Esophagus (tissue), 2 donors: ENCODE data around the gene NGF. TPM values are rescaled to one million over a fixed set of nuclear protein-coding genes. Genes with fewer than 3 reads are reported as not detected.

Source experiments
- H3K27ac ChIP-seq, 2 donors: one replicate each; pipeline ENCODE4 v1.5.1; 2013; ENCODE audit warnings: low read depth in 2 of 2, mild to moderate bottlenecking in 2 of 2, inconsistent platforms in 1 of 2, low read length in 1 of 2, moderate library complexity in 1 of 2
- H3K27me3 ChIP-seq, 2 donors: one replicate each; pipeline ENCODE4 v1.6.1; 2013; ENCODE audit warnings: low read length in 2 of 2, control low read depth in 1 of 2, mild to moderate bottlenecking in 1 of 2; ENCODE audit not compliant: insufficient read depth in 2 of 2, control insufficient read depth in 1 of 2
- H3K36me3 ChIP-seq, 2 donors: one replicate each; pipeline ENCODE4 v1.6.1; 2013; ENCODE audit warnings: low read length in 1 of 2; ENCODE audit not compliant: control insufficient read depth in 2 of 2, insufficient read depth in 2 of 2
- H3K4me1 ChIP-seq, 2 donors: one replicate each; pipeline ENCODE4 v1.6.1; 2013; ENCODE audit warnings: low read length in 1 of 2; ENCODE audit not compliant: control insufficient read depth in 2 of 2, insufficient read depth in 2 of 2
- H3K4me3 ChIP-seq, 2 donors: one replicate each; pipeline ENCODE4 v1.5.1; 2013; ENCODE audit warnings: low read length in 2 of 2, mild to moderate bottlenecking in 2 of 2, low read depth in 1 of 2, moderate library complexity in 1 of 2
- H3K9me3 ChIP-seq, 2 donors: one replicate each; pipeline ENCODE4 v1.6.1; 2013; ENCODE audit warnings: mild to moderate bottlenecking in 2 of 2, low read depth in 1 of 2, low read length in 1 of 2, moderate library complexity in 1 of 2; ENCODE audit not compliant: control insufficient read depth in 2 of 2, insufficient read depth in 1 of 2
- WGBS, 2 donors: extraction: QIAGEN DNeasy Blood & Tissue Kit; methylation state at CpG; one replicate each; pipeline ENCODE4 v1.1.7; 2013; 5-methylcytosine and 5-hydroxymethylcytosine counted together
- polyA plus RNA-seq, 2 donors: library from polyadenylated mRNA; stranded (reverse); fragments of 200-250 nt; gene quantifications; one replicate each; pipeline ENCODE4 v1.2.3, GENCODE V29; 2013
- donor health status: healthy with polysubstance abuse.
- donor health status: Bipolar disorder and iron deficiency.

Gene NGF
- polyA plus RNA-seq, 2 donors, result 0.35 to 0.39 TPM

- Histone ChIP-seq H3K4me1 (no peaks in the 10 kb centered on the region), H3K4me3 (no peak overlapping the region), H3K36me3 (no peaks in the 10 kb centered on the region), H3K27ac (no peak overlapping the region), H3K27me3 (no peaks in the 10 kb centered on the region), H3K9me3 (no peaks in the 10 kb centered on the region)
- WGBS, 2 donors, result 61 to 68% methylated on average over 3 of the region's 3 CpGs
Observed at GRCh38 chr1:115252585-115252984, 85.5 kb downstream of the NGF start.

- no peaks in the 10 kb centered on the region for H3K27me3 ChIP-seq
- H3K9me3 ChIP-seq, result no peaks in the 10 kb centered on the region
- H3K4me1 ChIP-seq, result no peaks in the 10 kb centered on the region
- H3K36me3 ChIP-seq, result no peaks in the 10 kb centered on the region
- no peak overlapping the region for H3K27ac ChIP-seq
- WGBS, 2 donors, result 46 to 61% methylated on average over 2 of the region's 2 CpGs
- no peak overlapping the region for H3K4me3 ChIP-seq
Observed at GRCh38 chr1:115251856-115252255, 86.2 kb downstream of the NGF start.

- no peak overlapping the region for H3K4me3 ChIP-seq
- no peaks in the 10 kb centered on the region for H3K36me3 ChIP-seq
- WGBS, 2 donors, result 42 to 49% methylated on average over 2 of the region's 2 CpGs
- no peaks in the 10 kb centered on the region for H3K9me3 ChIP-seq
- H3K27ac ChIP-seq, result no peak overlapping the region
- H3K4me1 ChIP-seq, result no peaks in the 10 kb centered on the region
- H3K27me3 ChIP-seq, result no peaks in the 10 kb centered on the region
Observed at GRCh38 chr1:115251340-115251748, 86.7 kb downstream of the NGF start.

- Histone ChIP-seq H3K27me3 (no peaks in the 10 kb centered on the region), H3K4me3 (no peak overlapping the region), H3K27ac (no peak overlapping the region), H3K4me1 (no peaks in the 10 kb centered on the region), H3K36me3 (no peaks in the 10 kb centered on the region), H3K9me3 (no peaks in the 10 kb centered on the region)
- WGBS, 2 donors, result 98% methylated on average over 1 of the region's 1 CpG
Observed at GRCh38 chr1:115246526-115246925, 91.5 kb downstream of the NGF start.

- H3K9me3 ChIP-seq, result no peaks in the 10 kb centered on the region
- no peak overlapping the region for H3K4me3 ChIP-seq
- WGBS, 2 donors, result 98% methylated on average over 1 of the region's 1 CpG
- H3K27ac ChIP-seq, result no peak overlapping the region
- H3K27me3 ChIP-seq, result no peaks in the 10 kb centered on the region
- H3K36me3 ChIP-seq, result no peaks in the 10 kb centered on the region
- H3K4me1 ChIP-seq, result no peaks in the 10 kb centered on the region
Observed at GRCh38 chr1:115245227-115245626, 92.8 kb downstream of the NGF start.

GRCh38 chr1:115242543-115242942, 95.5 kb downstream of the NGF start:
- WGBS, 2 donors, result 95 to 98% methylated on average over 1 of the region's 1 CpG

GRCh38 chr1:115241309-115241708, 96.7 kb downstream of the NGF start:
- Histone ChIP-seq H3K9me3 (no peaks in the 10 kb centered on the region), H3K4me1 (no peaks in the 10 kb centered on the region), H3K27ac (no peak overlapping the region), H3K27me3 (no peaks in the 10 kb centered on the region), H3K36me3 (no peaks in the 10 kb centered on the region), H3K4me3 (no peak overlapping the region)
- WGBS, 2 donors, result 53 to 81% methylated on average over 1 of the region's 1 CpG

More at GRCh38 chr1:115242543-115242942, 95.5 kb downstream of the NGF start:
- Histone ChIP-seq H3K36me3 (no peaks in the 10 kb centered on the region), H3K4me3 (no peak overlapping the region), H3K27me3 (no peaks in the 10 kb centered on the region), H3K27ac (no peak overlapping the region), H3K4me1 (no peaks in the 10 kb centered on the region), H3K9me3 (no peaks in the 10 kb centered on the region)

- H3K36me3 ChIP-seq, result no peaks in the 10 kb centered on the region
- no peaks in the 10 kb centered on the region for H3K4me1 ChIP-seq
- H3K27me3 ChIP-seq, result no peaks in the 10 kb centered on the region
- no peaks in the 10 kb centered on the region for H3K9me3 ChIP-seq
- WGBS, 2 donors, result 59 to 67% methylated on average over 3 of the region's 3 CpGs
- H3K27ac ChIP-seq, result no peak overlapping the region
- H3K4me3 ChIP-seq, result no peak overlapping the region
Observed at GRCh38 chr1:115240297-115240696, 97.8 kb downstream of the NGF start.

- no peaks in the 10 kb centered on the region for H3K9me3 ChIP-seq
- H3K27me3 ChIP-seq, result no peaks in the 10 kb centered on the region
- H3K4me3 ChIP-seq, result no peak overlapping the region
- WGBS, 2 donors, result 54 to 74% methylated on average over 1 of the region's 1 CpG
- no peaks in the 10 kb centered on the region for H3K36me3 ChIP-seq
- no peak overlapping the region for H3K27ac ChIP-seq
- no peaks in the 10 kb centered on the region for H3K4me1 ChIP-seq
Observed at GRCh38 chr1:115239426-115239825, 98.6 kb downstream of the NGF start.

- Histone ChIP-seq H3K4me1 (no peaks in the 10 kb centered on the region), H3K36me3 (no peaks in the 10 kb centered on the region), H3K9me3 (no peaks in the 10 kb centered on the region), H3K27me3 (no peaks in the 10 kb centered on the region), H3K27ac (no peak overlapping the region), H3K4me3 (no peak overlapping the region)
Observed at GRCh38 chr1:115239148-115239422, 99.0 kb downstream of the NGF start.
